GM13977 (cell line): ENCODE data around the gene STK32B.

ENCODE experiments used
- DNase-seq: peaks from one replicate; pipeline ENCODE4 v3.0.0; 2012; ENCODE audit warnings: low spot score
- in situ Hi-C: fragments of 300-500 bp; cut with MboI; formaldehyde crosslinking; loops from one replicate; pipeline ENCODE4 v1.12.0; 2022; ENCODE audit warnings: low sequenced_read_pairs, low pct_unique_long_range_greater_than_20kb, mixed read lengths, inconsistent platforms; ENCODE audit not compliant: unreplicated experiment
- TF ChIP-seq, protein P1 (sequence below): IDR thresholded peaks from 2 replicates; pipeline ENCODE4 v1.5.1; 2012; ENCODE audit warnings: mild to moderate bottlenecking, control low read depth; ENCODE audit not compliant: insufficient read depth; ENCODE audit errors: extremely low read depth, missing control alignments

Gene STK32B

DNA sequence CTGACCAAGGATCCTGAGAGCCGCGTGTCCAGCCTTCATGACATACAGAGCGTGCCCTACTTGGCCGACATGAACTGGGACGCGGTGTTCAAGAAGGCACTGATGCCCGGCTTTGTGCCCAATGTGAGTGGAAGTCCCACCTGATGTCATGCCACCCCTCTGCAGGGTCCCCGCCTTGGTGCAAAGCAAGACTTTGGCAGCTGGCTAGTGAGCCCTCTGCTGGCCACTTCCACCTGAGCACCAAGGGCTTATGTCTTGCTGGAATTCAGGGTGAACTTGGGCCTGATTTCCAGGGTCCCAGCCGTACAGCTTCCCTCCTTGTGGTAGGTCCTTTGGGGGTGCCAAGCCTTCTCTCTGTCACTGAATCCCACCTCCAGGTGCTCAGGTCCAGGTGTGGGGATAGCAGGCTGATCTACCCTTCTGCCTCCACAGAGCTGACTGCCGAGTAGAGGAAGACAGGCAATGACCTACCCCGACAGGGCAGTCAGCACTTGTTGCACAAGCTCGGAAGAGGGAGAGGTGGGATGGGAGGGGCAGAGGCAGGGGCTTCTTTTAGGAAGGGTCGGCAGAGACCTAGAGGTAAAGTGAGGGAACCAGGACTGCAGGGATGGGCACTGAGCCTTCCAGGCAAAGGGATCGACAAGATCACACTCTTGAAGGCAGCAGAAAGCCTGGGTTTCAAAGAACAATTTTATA is 409.0 kb downstream of the STK32B start:
- in situ Hi-C loops: no loop called here
- DNase-seq: peak; percentile 35
- TF ChIP-seq, protein P1, sequence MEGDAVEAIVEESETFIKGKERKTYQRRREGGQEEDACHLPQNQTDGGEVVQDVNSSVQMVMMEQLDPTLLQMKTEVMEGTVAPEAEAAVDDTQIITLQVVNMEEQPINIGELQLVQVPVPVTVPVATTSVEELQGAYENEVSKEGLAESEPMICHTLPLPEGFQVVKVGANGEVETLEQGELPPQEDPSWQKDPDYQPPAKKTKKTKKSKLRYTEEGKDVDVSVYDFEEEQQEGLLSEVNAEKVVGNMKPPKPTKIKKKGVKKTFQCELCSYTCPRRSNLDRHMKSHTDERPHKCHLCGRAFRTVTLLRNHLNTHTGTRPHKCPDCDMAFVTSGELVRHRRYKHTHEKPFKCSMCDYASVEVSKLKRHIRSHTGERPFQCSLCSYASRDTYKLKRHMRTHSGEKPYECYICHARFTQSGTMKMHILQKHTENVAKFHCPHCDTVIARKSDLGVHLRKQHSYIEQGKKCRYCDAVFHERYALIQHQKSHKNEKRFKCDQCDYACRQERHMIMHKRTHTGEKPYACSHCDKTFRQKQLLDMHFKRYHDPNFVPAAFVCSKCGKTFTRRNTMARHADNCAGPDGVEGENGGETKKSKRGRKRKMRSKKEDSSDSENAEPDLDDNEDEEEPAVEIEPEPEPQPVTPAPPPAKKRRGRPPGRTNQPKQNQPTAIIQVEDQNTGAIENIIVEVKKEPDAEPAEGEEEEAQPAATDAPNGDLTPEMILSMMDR: peak; percentile 46

DNA sequence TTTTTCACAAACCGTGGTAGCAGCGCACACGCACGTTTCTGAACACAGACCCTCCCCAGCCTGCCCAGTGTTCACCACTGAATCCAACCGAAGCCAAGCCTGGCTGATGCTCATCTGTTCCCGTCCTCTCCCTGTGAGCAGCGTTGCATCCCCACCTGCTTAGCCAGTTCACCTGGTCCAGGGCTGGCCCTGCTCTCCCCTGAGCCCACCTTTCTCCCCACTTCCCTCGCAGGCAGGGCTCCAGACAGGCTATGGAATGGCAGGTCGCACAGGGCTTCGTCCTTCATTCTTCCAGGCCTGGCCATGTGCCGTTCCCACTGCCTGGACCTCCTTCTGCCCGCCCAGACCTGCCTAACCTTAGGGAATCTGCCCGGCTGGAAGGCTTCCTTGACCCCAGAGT is 410.2 kb downstream of the STK32B start:
- in situ Hi-C loops: no loop called here
- DNase-seq: no peak
- TF ChIP-seq, protein P1: no peak

- DNase-seq: no peak
- in situ Hi-C loops: no loop called here
- TF ChIP-seq, protein P1: no peak
Observed at GRCh38 chr4:5462254-5462835, 411.1 kb downstream of the STK32B start.

GRCh38 chr4:5462896-5463295 is 411.6 kb downstream of the STK32B start:
- TF ChIP-seq, protein P1: no peak
- in situ Hi-C loops: no loop called here
- DNase-seq: no peak

DNA sequence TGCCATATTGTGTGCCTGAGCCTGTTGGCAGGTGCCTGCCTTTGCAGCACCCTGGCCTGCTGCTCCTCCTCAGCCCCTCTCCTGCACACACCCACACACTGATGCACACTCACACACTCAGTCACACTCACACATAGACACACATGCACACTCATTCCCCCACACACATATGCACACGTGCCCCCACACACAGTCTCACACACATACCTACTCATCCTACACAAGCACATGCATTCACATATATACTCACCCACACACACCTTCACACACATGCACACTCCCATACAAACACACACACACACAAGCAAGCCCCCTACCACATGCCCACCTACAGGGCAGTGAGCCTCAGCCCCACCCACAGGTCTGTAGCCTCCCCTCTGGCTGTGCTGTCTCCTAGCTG is 412.1 kb downstream of the STK32B start:
- in situ Hi-C loops: no loop called here
- TF ChIP-seq, protein P1: no peak
- no peak for DNase-seq

DNA sequence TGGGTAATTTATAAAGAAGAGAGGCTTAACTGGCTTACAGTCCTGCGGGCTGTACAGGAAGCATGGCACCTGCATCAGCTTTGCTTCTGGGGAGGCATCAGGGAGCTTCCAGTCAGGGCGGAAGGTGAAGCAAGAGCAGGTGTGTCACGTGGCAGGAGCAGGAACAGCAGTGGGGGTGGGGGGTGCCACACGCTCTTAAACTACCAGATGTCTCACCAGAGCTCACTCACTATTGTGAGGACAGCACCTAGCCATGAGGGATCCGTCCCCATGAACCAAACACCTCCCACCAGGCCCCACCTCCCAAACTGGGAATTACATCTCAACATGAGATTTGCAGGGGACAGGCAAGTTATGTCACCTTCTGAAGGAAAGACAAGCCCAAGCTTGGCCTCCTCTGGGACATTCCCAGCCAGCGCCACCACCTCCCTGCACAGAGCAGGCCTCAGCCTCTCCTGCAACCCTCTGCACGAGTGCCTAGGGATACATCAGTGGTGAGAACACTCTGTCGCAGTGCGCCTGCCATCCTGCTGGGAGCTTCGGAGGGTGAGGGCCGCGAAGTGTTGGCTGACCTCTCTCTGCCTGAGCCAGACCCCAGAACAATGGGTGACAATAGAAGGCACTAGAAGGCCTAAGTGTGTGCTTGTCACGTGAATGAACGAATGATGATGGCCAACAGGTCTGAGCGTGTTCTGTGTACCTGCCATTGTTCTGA is 412.8 kb downstream of the STK32B start:
- no peak for DNase-seq
- TF ChIP-seq, protein P1: no peak
- in situ Hi-C loops: no loop called here
